Vagina (tissue), 2 donors: ENCODE results near the gene RBM26. TPM values are rescaled to one million over a fixed set of nuclear protein-coding genes. Genes with fewer than 3 reads are reported as not detected.

Experiments used
- DNase-seq, 2 donors: peaks; one replicate each; pipeline ENCODE4 v3.0.0-alpha.2; 2017; ENCODE audit errors: extremely low spot score in 2 of 2
- H3K27ac ChIP-seq: fragments of 200-600 bp; sonication (generic); one replicate; pipeline ENCODE4 v1.5.1; 2019
- H3K27me3 ChIP-seq: fragments of 200-600 bp; sonication (generic); one replicate; pipeline ENCODE4 v1.5.1; 2019
- H3K36me3 ChIP-seq, 2 donors: fragments of 200-600 bp; sonication (generic); one replicate each; pipeline ENCODE4 v1.5.1; 2017 to 2019
- H3K4me1 ChIP-seq: fragments of 200-600 bp; sonication (generic); one replicate; pipeline ENCODE4 v1.5.1; 2019
- H3K4me3 ChIP-seq, 2 donors: fragments of 200-600 bp; sonication (generic); 1 replicate in 1 of 2; 2 replicates in 1 of 2; pipeline ENCODE4 v1.5.1; 2016 to 2019
- H3K9me3 ChIP-seq: fragments of 200-600 bp; sonication (generic); one replicate; pipeline ENCODE4 v1.5.1; 2019
- POLR2A ChIP-seq, 2 donors: fragments of 450-650 bp; IDR thresholded peaks; one replicate each; pipeline ENCODE4 v1.6.1; 2017; ENCODE audit warnings: antibody characterized with exemption in 2 of 2, mild to moderate bottlenecking in 2 of 2, moderate library complexity in 2 of 2
- POLR2AphosphoS5 ChIP-seq, 2 donors: sonication (generic); formaldehyde crosslinking; IDR thresholded peaks; one replicate each; pipeline ENCODE4 v1.9.0; 2017; ENCODE audit warnings: antibody characterized with exemption in 2 of 2, mild to moderate bottlenecking in 2 of 2, low read depth in 1 of 2; ENCODE audit not compliant: insufficient read depth in 1 of 2
- intact Hi-C: fragments of 100-400 bp; cut with DNase I; formaldehyde crosslinking; loops from one replicate; pipeline ENCODE4 v1.15.1; 2023
- total RNA-seq: library from RNA; depleted of rRNA; stranded (reverse); fragments of >200 nt; gene quantifications from one replicate; pipeline ENCODE4 v1.2.3, GENCODE V29; 2016
- TF ChIP-seq, protein P1 (sequence below), 3 experiments: fragments of 450-650 bp in 2 of 3; fragments of 200-600 bp in 1 of 3; sonication (generic) in 1 of 3; IDR thresholded peaks; one replicate each; pipeline ENCODE4 v1.5.1; 2017 to 2019; ENCODE audit warnings: antibody characterized with exemption in 3 of 3, mild to moderate bottlenecking in 2 of 3, moderate library complexity in 2 of 3

The RBM26 gene
- total RNA-seq, 1 donor from 2014 or later, result 29.0 TPM

DNA sequence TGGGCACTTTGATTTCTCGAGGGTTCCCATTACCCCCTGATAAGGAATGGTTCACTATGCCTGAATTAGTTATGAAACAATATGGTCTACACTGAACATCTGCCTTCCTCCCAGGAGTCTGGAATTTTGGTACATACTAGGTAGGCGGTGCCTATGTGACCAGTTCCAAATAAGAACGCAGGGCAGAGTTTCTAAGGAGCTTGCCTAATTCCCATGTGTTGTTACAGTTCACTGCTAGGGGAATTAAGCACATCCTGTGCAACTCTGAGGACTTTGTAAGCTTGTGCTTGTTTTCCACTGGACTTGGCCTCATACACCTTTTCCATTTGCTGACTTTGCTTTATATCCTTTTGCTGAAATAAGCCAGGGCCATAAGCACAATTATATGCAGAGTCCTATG, 29.2 kb downstream of the RBM26 start:
- H3K36me3 ChIP-seq, result peaks cover 3 to 39% of the 10 kb centered on the region in 2 donors
- no peaks in the 10 kb centered on the region for H3K4me1 ChIP-seq
- no peak overlapping the region for H3K4me3 ChIP-seq
- H3K27ac ChIP-seq, result no peak overlapping the region
- H3K27me3 ChIP-seq, result no peaks in the 10 kb centered on the region
- DNase-seq, result no peak
- intact Hi-C loops, result no loop called here
- H3K9me3 ChIP-seq, result no peaks in the 10 kb centered on the region
- TF ChIP-seq, protein P1, sequence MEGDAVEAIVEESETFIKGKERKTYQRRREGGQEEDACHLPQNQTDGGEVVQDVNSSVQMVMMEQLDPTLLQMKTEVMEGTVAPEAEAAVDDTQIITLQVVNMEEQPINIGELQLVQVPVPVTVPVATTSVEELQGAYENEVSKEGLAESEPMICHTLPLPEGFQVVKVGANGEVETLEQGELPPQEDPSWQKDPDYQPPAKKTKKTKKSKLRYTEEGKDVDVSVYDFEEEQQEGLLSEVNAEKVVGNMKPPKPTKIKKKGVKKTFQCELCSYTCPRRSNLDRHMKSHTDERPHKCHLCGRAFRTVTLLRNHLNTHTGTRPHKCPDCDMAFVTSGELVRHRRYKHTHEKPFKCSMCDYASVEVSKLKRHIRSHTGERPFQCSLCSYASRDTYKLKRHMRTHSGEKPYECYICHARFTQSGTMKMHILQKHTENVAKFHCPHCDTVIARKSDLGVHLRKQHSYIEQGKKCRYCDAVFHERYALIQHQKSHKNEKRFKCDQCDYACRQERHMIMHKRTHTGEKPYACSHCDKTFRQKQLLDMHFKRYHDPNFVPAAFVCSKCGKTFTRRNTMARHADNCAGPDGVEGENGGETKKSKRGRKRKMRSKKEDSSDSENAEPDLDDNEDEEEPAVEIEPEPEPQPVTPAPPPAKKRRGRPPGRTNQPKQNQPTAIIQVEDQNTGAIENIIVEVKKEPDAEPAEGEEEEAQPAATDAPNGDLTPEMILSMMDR (IDR thresholded peaks at IDR 0.05), result no peak
- TF ChIP-seq POLR2A (IDR thresholded peaks at IDR 0.05) (no peak), POLR2AphosphoS5 (IDR thresholded peaks at IDR 0.05; ENCODE audit: insufficient read depth in 1 of 2, low read depth in 1 of 2) (no peak)

DNA sequence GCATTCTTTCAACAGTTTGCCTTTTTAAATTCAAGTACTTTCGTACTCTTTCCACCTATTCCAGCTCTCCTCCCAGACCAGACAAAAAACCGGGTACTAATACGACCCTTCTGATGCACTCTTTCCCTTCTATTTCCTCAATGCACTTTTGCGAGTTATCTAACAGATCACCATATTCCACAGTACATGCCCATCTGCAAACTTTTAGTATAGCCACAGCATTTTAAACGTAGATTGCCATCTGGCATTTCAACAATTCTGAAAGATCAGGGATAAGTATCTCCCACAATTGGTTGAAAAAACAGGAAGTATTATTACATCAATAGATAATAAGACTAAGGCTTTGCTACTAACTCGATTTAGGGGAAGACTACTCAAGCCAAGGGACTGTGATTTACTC, 31.5 kb downstream of the RBM26 start:
- TF ChIP-seq, protein P1 (IDR thresholded peaks at IDR 0.05), result no peak
- TF ChIP-seq POLR2A (IDR thresholded peaks at IDR 0.05) (no peak), POLR2AphosphoS5 (IDR thresholded peaks at IDR 0.05; ENCODE audit: insufficient read depth in 1 of 2, low read depth in 1 of 2) (no peak)
- intact Hi-C loops, result no loop called here
- Histone ChIP-seq H3K9me3 (no peaks in the 10 kb centered on the region), H3K4me1 (no peaks in the 10 kb centered on the region), H3K4me3 (no peak overlapping the region), H3K27me3 (no peaks in the 10 kb centered on the region), H3K27ac (no peak overlapping the region), H3K36me3 (peaks cover 3 to 60% of the 10 kb centered on the region in 2 donors)
- DNase-seq, result no peak

DNA sequence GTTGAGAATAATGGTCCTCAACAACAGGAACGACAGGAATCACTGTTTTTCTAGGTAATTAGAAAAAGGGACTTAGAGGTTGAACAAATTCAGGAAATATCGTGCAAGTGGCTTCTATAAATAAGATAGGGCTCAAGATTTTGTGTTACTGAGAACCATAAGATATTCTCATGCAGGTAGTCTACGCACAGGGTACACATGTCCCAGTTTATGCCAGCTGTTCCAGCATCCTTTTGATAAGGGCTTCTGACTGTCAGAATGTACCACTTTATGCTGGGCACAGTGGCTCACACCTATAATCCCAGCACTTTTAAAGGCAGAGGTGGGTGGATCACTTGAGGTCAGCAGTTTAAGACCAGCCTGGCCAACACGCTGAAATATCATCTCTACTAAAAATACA, 32.1 kb downstream of the RBM26 start:
- Histone ChIP-seq H3K4me1 (no peaks in the 10 kb centered on the region), H3K4me3 (no peak overlapping the region), H3K27me3 (no peaks in the 10 kb centered on the region), H3K27ac (no peak overlapping the region), H3K36me3 (peaks cover 3 to 60% of the 10 kb centered on the region in 2 donors), H3K9me3 (no peaks in the 10 kb centered on the region)
- TF ChIP-seq POLR2AphosphoS5 (IDR thresholded peaks at IDR 0.05; ENCODE audit: insufficient read depth in 1 of 2, low read depth in 1 of 2) (no peak), POLR2A (IDR thresholded peaks at IDR 0.05) (no peak)
- TF ChIP-seq, protein P1 (IDR thresholded peaks at IDR 0.05), result no peak
- intact Hi-C loops, result no loop called here
- DNase-seq, result no peak

DNA sequence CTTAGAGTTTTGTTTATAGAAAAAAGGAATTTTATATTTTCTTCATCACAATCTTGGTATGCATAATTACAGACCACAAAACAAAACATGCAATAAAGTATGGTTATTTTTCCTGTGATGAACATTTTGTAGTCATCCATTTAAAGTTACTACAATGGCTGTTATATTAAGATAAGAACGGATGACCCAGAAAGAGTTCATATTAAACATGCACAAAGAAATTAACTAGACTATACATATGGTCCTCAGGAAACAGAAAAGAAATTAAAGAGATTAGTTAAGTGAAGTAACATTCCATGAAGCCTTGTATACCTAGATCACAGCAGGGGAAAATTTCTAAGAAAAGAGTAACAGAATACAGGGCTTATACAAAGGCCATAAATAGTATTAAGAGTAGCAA, 36.8 kb downstream of the RBM26 start:
- no peaks in the 10 kb centered on the region for H3K9me3 ChIP-seq
- TF ChIP-seq, protein P1 (IDR thresholded peaks at IDR 0.05), result no peak
- TF ChIP-seq POLR2A (IDR thresholded peaks at IDR 0.05) (no peak), POLR2AphosphoS5 (IDR thresholded peaks at IDR 0.05; ENCODE audit: insufficient read depth in 1 of 2, low read depth in 1 of 2) (no peak)
- intact Hi-C loops, result no loop called here
- no peaks in the 10 kb centered on the region for H3K27me3 ChIP-seq
- DNase-seq, result no peak
- H3K36me3 ChIP-seq, result peaks cover 0 to 56% of the 10 kb centered on the region in 2 donors
- no peak overlapping the region for H3K4me3 ChIP-seq
- no peaks in the 10 kb centered on the region for H3K4me1 ChIP-seq
- no peak overlapping the region for H3K27ac ChIP-seq

DNA sequence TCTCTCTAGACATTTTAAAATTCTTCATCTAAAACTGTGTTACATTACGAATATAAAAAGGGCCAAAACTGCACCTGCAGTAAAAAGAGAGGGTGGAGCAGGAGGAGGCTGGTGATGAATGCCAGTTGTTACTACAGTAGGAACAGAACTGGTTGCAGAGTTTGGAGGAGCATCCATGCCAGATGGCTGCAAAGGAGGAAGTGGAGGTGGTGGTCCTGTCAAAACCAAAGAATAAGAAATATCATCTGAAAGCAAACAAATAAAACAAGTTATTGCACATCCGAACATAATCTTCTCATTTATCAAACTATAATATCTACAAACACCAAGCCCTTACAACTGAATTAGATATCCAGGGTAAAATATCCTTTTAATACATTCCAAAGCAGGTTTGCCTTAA, 40.1 kb downstream of the RBM26 start:
- no peak overlapping the region for H3K4me3 ChIP-seq
- no peak overlapping the region for H3K27ac ChIP-seq
- no peaks in the 10 kb centered on the region for H3K9me3 ChIP-seq
- H3K36me3 ChIP-seq, result peaks cover 0 to 55% of the 10 kb centered on the region in 2 donors
- TF ChIP-seq POLR2AphosphoS5 (IDR thresholded peaks at IDR 0.05; ENCODE audit: insufficient read depth in 1 of 2, low read depth in 1 of 2) (no peak), POLR2A (IDR thresholded peaks at IDR 0.05) (no peak)
- TF ChIP-seq, protein P1 (IDR thresholded peaks at IDR 0.05), result no peak
- no peaks in the 10 kb centered on the region for H3K4me1 ChIP-seq
- no peak for DNase-seq
- intact Hi-C loops, result no loop called here
- H3K27me3 ChIP-seq, result no peaks in the 10 kb centered on the region
